ENCODE data around the gene MYO1H. TPM values are rescaled to one million over a fixed set of nuclear protein-coding genes. Genes with fewer than 3 reads are reported as not detected.
"Not testable (repeated sequence)": the region's sequence is repeated elsewhere in the genome, so short reads cannot be mapped to it uniquely, and the experiment has no call there.

MYO1H gene
- total RNA-seq, 2 donors from 2014 or later: not detected

- Mint-ChIP-seq H3K9me3 (no peaks in the 10 kb centered on the region), H3K27ac (no peak overlapping the region), H3K36me3 (peaks cover 0 to 12% of the 10 kb centered on the region in 2 donors)
- DNase-seq (ENCODE audit: low spot score in 2 of 2) (no peak), ATAC-seq (no peak)
Observed at GRCh38 chr12:109467978-109468676, 120.4 kb downstream of the MYO1H start.

DNA sequence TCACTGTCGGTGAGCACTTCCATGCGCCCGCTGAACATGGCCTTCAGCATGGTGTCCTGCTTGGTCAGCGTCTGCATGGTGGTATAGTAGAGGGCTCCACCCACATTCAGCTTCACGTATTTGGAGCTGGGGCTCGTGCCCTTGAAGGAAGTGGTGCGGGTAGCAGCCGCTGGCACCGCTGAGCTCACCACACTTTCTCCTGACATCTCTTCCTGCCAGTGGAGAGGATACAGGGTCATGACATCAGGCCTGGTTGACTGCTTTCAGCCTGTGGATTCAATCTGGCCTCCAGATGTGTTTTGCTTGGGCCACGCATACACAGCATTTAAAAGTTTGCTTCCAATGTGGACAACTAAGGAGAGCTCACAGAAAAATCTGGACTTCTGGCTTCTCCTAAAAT is 121.8 kb downstream of the MYO1H start:
- peaks cover 0 to 6% of the 10 kb centered on the region in 2 donors for H3K36me3 Mint-ChIP-seq

DNA sequence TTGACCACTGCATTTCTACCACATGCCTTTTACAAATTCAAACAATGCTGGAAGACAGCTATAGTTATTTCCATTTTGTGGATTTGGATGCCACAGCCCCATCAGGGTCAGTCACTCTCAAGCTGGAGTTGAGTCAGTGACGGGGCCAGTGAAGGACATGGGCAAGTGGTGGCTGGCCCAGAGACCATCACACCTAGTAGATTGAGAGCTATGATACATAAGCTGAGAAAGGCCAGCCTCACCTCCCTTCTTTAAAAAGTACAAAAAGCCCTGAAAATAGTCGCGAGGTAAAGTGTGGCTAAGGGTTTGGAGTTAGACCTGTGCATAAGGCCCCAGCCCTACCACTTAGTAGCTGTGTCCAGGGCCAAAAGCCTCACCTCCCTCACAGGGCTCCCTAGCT is 125.3 kb downstream of the MYO1H start:
- DNase-seq (ENCODE audit: low spot score in 2 of 2): no peak
- H3K36me3 Mint-ChIP-seq: peaks cover 15 to 16% of the 10 kb centered on the region in 2 donors
- no peak for ATAC-seq

More for the DNA sequence above, 121.8 kb downstream of the MYO1H start:
- no peak for DNase-seq (ENCODE audit: low spot score in 2 of 2)
- H3K27ac Mint-ChIP-seq: peak overlapping the region in 1 of 2 donors; percentile 78
- H3K9me3 Mint-ChIP-seq: no peaks in the 10 kb centered on the region
- no peak for ATAC-seq

DNA sequence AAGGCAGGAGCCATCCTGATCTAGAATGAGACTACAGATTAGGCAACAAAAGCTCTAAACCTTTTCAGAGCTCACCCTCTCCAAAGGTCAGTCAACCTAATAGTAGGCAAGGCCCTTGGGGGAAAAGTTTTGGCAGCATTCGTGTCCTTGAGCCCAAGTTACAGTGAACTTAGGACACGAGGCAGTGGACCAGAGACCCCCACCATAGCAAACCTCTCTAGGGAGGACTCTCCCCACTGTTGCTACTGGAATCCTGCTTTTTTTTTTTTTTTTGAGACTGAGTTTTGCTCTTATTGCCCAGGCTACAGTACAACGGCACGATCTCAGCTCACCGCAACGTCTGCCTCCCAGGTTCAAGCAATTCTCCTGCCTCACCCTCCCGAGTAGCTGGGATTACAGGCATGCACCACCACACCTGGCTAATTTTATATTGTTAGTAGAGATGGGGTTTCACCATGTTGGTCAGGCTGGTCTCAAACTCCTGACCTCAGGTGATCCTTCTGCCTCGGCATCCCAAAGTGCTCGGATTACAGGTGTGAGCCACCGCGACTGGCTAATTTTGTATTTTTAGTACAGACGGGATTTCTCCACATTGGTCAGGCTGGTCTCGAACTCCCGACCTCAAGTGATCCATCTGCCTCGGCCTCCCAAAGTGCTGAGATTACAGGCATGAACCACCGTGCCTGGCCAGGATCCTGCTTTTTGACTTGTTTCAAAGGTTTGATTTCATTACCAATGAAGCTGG is 126.0 kb downstream of the MYO1H start:
- H3K9me3 Mint-ChIP-seq; ATAC-seq; H3K27ac Mint-ChIP-seq; DNase-seq (ENCODE audit: low spot score in 2 of 2): not testable (repeated sequence)
- peaks cover 15 to 18% of the 10 kb centered on the region in 2 donors for H3K36me3 Mint-ChIP-seq

More for the DNA sequence above, 125.3 kb downstream of the MYO1H start:
- peak overlapping the region in 1 of 2 donors; percentile 72 for H3K27ac Mint-ChIP-seq
- H3K9me3 Mint-ChIP-seq: no peaks in the 10 kb centered on the region

DNA sequence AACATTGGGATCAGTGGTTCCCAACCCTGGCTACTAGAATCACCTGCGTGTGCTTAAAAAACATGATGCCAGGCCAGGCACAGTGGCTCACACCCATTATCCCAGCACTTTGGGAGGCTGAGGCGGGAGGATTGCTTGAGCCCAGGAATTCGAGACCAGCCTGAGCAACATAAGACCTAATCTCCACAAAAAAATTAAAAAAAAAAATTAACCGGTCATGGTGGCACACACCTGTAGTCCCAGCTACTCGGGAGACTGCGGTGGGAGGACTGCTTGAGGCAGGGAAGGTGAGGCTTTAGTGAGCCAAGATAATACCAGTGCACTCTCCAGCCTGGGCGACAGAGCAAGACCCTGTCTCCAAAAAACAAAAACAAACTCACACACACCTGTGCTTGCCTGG is 127.4 kb downstream of the MYO1H start:
- ATAC-seq: no peak
- no peaks in the 10 kb centered on the region for H3K9me3 Mint-ChIP-seq
- no peak for DNase-seq (ENCODE audit: low spot score in 2 of 2)
- peaks cover 11 to 18% of the 10 kb centered on the region in 2 donors for H3K36me3 Mint-ChIP-seq
- H3K27ac Mint-ChIP-seq: no peak overlapping the region

- H3K36me3 Mint-ChIP-seq: peaks cover 11 to 18% of the 10 kb centered on the region in 2 donors
- no peak for ATAC-seq
- no peak for DNase-seq (ENCODE audit: low spot score in 2 of 2)
Observed at GRCh38 chr12:109475993-109476806, 128.5 kb downstream of the MYO1H start.

GRCh38 chr12:109476807-109477184 is 129.1 kb downstream of the MYO1H start:
- no peak for DNase-seq (ENCODE audit: low spot score in 2 of 2)
- ATAC-seq: peak in 1 of 2 donors; percentile 23
- Mint-ChIP-seq H3K27ac (peak overlapping the region; percentile 98), H3K9me3 (no peaks in the 10 kb centered on the region), H3K36me3 (peaks cover 11 to 18% of the 10 kb centered on the region in 2 donors)

More at GRCh38 chr12:109475993-109476806, 128.5 kb downstream of the MYO1H start:
- Mint-ChIP-seq H3K9me3 (no peaks in the 10 kb centered on the region), H3K27ac (peak overlapping the region; percentile 98)

GRCh38 chr12:109477185-109477962 is 129.7 kb downstream of the MYO1H start, which contains the start of the genes KCTD10 and UBE3B:
TSS of gene KCTD10 (minus strand) at chr12:109477300. CDS start at chr12:109477262, 38 bp downstream.
TSS of gene UBE3B (plus strand) at chr12:109477634. CDS start at chr12:109483552, 5,918 bp downstream.
- Mint-ChIP-seq H3K36me3 (peaks cover 11 to 18% of the 10 kb centered on the region in 2 donors), H3K27ac (peak within 1 kb of the TSS; percentile 98), H3K9me3 (no peaks in the 10 kb centered on the region)
- peak; percentile 88 to 90 for DNase-seq (ENCODE audit: low spot score in 2 of 2)
- ATAC-seq: peak; percentile 99

DNA sequence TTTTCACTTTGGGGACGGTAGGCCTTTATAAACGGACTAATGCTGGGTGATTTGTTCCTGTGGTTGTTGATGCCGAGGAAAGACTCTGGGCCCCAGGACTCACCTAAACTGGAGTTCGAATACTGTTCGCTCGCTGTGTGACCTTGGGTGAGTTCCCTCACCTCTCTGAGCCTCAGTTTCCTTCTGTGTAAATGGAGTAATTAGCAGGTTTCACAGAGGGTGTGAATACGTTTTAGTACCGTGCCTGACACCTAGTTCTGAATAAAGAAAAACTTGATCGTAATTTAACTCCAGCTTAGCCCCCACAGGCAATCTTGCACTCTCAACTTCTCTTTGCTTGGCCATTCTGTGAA is 130.2 kb downstream of the MYO1H start:
- ATAC-seq (no peak), DNase-seq (ENCODE audit: low spot score in 2 of 2) (no peak)
- Mint-ChIP-seq H3K36me3 (peaks cover 11 to 18% of the 10 kb centered on the region in 2 donors), H3K27ac (peak overlapping the region; percentile 98), H3K9me3 (no peaks in the 10 kb centered on the region)

DNA sequence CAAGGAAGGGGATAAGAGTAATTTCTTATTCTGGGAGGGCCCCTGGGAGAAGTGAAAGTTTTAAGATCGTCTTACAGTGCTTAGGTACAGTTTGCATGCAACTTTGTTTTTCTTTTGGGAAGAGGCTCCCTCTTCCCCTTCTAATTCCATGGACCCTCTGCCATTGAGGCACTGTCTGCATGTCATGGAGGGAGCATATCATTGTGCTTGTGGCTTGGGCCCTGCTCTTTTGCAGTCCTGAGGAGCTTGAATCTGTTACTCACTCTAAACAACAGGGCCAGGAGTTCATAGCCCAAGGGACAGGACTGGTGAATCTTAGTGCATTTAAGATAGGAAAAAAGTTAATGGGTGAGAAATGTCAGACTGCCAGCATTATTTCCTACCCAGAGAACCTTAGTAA is 132.1 kb downstream of the MYO1H start:
- DNase-seq (ENCODE audit: low spot score in 2 of 2) (no peak), ATAC-seq (no peak)
- no peaks in the 10 kb centered on the region for H3K9me3 Mint-ChIP-seq
- H3K36me3 Mint-ChIP-seq: peaks cover 16 to 18% of the 10 kb centered on the region in 2 donors
- no peak overlapping the region for H3K27ac Mint-ChIP-seq

- Mint-ChIP-seq H3K9me3 (no peaks in the 10 kb centered on the region), H3K36me3 (peaks cover 16 to 18% of the 10 kb centered on the region in 2 donors), H3K27ac (no peak overlapping the region)
- DNase-seq (ENCODE audit: low spot score in 2 of 2) (no peak), ATAC-seq (no peak)
Observed at GRCh38 chr12:109480356-109480755, 132.7 kb downstream of the MYO1H start.

DNA sequence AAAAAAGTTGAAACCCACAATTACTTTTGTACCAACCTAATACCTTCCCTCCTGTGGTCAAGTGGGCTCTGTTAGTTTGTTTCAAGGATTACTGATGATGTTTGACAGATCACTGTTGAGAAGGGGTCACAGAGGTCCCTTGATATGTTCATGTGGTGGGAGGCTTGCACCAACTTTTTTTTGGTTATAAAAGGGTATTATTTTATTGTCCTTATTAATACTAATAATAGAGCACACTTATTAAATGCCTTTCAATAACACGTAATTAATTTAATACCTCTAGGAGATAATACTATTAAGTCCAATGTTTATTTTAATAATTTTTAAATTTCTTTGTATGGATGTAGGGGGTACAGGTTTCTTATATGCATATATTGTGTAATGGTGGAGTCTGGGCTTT is 134.2 kb downstream of the MYO1H start:
- H3K27ac Mint-ChIP-seq: no peak overlapping the region
- DNase-seq (ENCODE audit: low spot score in 2 of 2) (no peak), ATAC-seq (no peak)
- H3K36me3 Mint-ChIP-seq: peaks cover 10 to 13% of the 10 kb centered on the region in 2 donors
- no peaks in the 10 kb centered on the region for H3K9me3 Mint-ChIP-seq

GRCh38 chr12:109482491-109482890 is 134.8 kb downstream of the MYO1H start:
- Mint-ChIP-seq H3K27ac (no peak overlapping the region), H3K9me3 (no peaks in the 10 kb centered on the region), H3K36me3 (peaks cover 5 to 8% of the 10 kb centered on the region in 2 donors)
- no peak for ATAC-seq
- no peak for DNase-seq (ENCODE audit: low spot score in 2 of 2)

DNA sequence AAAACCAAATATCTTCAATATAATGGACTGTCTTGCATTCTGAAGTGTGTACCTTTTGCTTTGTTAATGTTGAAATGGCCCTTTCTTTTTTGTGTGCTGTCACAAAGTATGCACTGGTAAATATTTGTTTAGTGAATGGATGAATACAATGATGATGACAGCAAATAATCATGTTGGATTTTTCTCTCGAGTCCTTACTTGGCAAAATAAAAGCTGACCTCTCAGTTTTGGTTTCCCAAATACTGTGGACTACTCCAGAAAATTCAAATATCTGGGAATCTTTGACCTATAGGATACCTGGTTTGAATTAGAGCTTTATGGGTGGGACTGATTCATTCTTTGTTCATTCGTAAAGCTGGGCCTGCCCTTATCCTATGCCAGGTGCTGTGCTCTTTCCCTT is 135.2 kb downstream of the MYO1H start:
- Mint-ChIP-seq H3K9me3 (no peaks in the 10 kb centered on the region), H3K36me3 (peaks cover 4 to 5% of the 10 kb centered on the region in 2 donors), H3K27ac (no peak overlapping the region)
- ATAC-seq (no peak), DNase-seq (ENCODE audit: low spot score in 2 of 2) (no peak)

DNA sequence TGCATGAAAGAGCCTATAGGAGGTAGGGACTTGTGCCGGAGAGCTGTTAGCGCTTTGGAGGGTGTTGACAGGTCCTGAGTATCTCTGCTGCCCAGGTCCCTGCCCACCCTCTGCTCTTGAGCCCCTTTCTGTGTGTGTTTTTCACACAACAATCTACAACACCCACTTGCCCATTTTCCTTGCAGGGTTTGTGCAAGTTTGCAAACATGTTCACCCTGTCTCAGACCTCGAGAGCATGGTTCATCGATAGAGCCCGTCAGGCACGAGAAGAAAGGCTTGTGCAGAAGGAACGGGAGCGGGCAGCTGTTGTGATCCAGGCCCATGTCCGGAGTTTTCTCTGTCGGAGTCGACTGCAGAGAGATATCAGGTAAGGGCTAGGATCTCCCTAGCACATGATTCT is 135.6 kb downstream of the MYO1H start:
- ATAC-seq (no peak), DNase-seq (ENCODE audit: low spot score in 2 of 2) (no peak)
- Mint-ChIP-seq H3K9me3 (no peaks in the 10 kb centered on the region), H3K27ac (no peak overlapping the region), H3K36me3 (peaks cover 0 to 5% of the 10 kb centered on the region in 2 donors)

DNA sequence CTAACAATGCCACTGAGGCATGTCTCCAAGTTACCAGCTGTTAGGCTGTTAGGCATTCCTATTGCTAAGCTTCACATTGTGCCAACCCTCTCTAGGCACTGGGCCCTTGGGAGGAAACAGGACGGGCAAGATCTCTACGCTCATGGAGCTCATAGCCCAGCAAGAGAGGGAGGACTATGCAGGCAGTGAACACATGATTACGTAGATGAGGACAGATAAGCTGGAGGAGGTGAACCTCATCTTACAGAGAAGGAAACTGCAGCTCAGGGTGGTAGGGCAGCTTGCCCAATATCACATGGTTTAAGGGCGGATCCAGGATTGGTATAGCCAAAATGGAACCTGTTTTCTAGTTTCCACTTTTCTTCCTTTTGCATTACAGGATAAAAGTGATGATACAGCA is 137.5 kb downstream of the MYO1H start:
- ATAC-seq: no peak

More for the DNA sequence above, 137.5 kb downstream of the MYO1H start:
- no peak for DNase-seq (ENCODE audit: low spot score in 2 of 2)
- no peaks in the 10 kb centered on the region for H3K9me3 Mint-ChIP-seq
- H3K27ac Mint-ChIP-seq: no peak overlapping the region
- peaks cover 0 to 5% of the 10 kb centered on the region in 2 donors for H3K36me3 Mint-ChIP-seq
